HepG2 (cell line): Measurements from ENCODE around the gene UBB. TPM values are rescaled to one million over a fixed set of nuclear protein-coding genes. Genes with fewer than 3 reads are reported as not detected.

Source experiments
- EED ChIP-seq: sonication (generic); formaldehyde crosslinking; IDR thresholded peaks from 2 replicates; pipeline ENCODE4 v1.5.0; 2020; ENCODE audit warnings: mild to moderate bottlenecking, missing genetic modification reagents
- MAFK ChIP-seq, 2 experiments: IDR thresholded peaks in 1 of 2; conservative IDR thresholded peaks in 1 of 2; 2 replicates each; pipeline ENCODE4 v1.6.1; 2011; ENCODE audit warnings: improper control_type of control experiment in 2 of 2, low read length in 2 of 2
- PAX8 ChIP-seq: sonication (generic); formaldehyde crosslinking; IDR thresholded peaks from 2 replicates; pipeline ENCODE4 v1.8.0; 2022; ENCODE audit warnings: mild to moderate bottlenecking, missing genetic modification reagents, borderline replicate concordance
- POGK ChIP-seq: sonication (generic); formaldehyde crosslinking; conservative IDR thresholded peaks from 2 replicates; pipeline ENCODE4 v1.8.0; 2022; ENCODE audit warnings: mild to moderate bottlenecking, moderate library complexity, missing genetic modification reagents
- RCOR2 ChIP-seq: IDR thresholded peaks from 2 replicates; pipeline ENCODE4 v1.6.1; 2016; ENCODE audit warnings: missing biosample characterization, missing genetic modification reagents
- SAFB2 ChIP-seq: sonication (generic); formaldehyde crosslinking; IDR thresholded peaks from 2 replicates; pipeline ENCODE4 v1.5.1; 2020; ENCODE audit warnings: missing genetic modification reagents, low read depth, mild to moderate bottlenecking, borderline replicate concordance
- TBL1XR1 ChIP-seq: fragments of 150-350 bp; IDR thresholded peaks from 2 replicates; pipeline ENCODE4 v1.6.1; 2014; ENCODE audit warnings: borderline replicate concordance, low read length; ENCODE audit not compliant: partially characterized antibody
- TBX2 ChIP-seq: sonication (generic); formaldehyde crosslinking; IDR thresholded peaks from 2 replicates; pipeline ENCODE4 v1.5.0; 2020; ENCODE audit warnings: missing genetic modification reagents, mild to moderate bottlenecking, borderline replicate concordance
- THAP9 ChIP-seq: sonication (generic); formaldehyde crosslinking; IDR thresholded peaks from 2 replicates; pipeline ENCODE4; 2020; ENCODE audit warnings: missing genetic modification reagents, mild to moderate bottlenecking, borderline replicate concordance
- ZBTB26 ChIP-seq: IDR thresholded peaks from 2 replicates; pipeline ENCODE4 v1.6.1; 2016; ENCODE audit warnings: missing compliant biosample characterization, missing genetic modification reagents, borderline replicate concordance
- ZNF292 ChIP-seq: sonication (generic); formaldehyde crosslinking; IDR thresholded peaks from 2 replicates; pipeline ENCODE4 v1.8.1; 2022; ENCODE audit warnings: mild to moderate bottlenecking, low read depth, missing genetic modification reagents, borderline replicate concordance
- ZNF331 ChIP-seq: sonication (generic); formaldehyde crosslinking; IDR thresholded peaks from 2 replicates; pipeline ENCODE4 v1.4.0; 2020; ENCODE audit warnings: missing genetic modification reagents
- ZXDC ChIP-seq: sonication (generic); formaldehyde crosslinking; IDR thresholded peaks from 2 replicates; pipeline ENCODE4 v1.5.0; 2020; ENCODE audit warnings: mild to moderate bottlenecking, missing genetic modification reagents
- polyA plus RNA-seq, 8 experiments: library from polyadenylated mRNA; depleted of rRNA in 3 of 8; stranded (reverse) in 7 of 8; unstranded in 1 of 8; fragments of >200 nt; fragmentation: Illumina TruSeq in 4 of 8; extraction: Trizol in 4 of 8; gene quantifications; 2 replicates each; pipeline versions ENCODE4 v1.2.1 to v1.2.3, GENCODE V29; 2011 to 2016; ENCODE audit warnings: low read depth in 4 of 8, missing spikeins in 1 of 8, mixed read lengths in 1 of 8; ENCODE audit not compliant: insufficient read depth in 1 of 8
- total RNA-seq, 5 experiments: library from RNA; depleted of rRNA; stranded (reverse); fragments of >200 nt; fragmentation: Illumina TruSeq; extraction: Trizol; gene quantifications; 2 replicates each; pipeline ENCODE4 v1.2.3, GENCODE V29; 2016; ENCODE audit warnings: low read depth in 1 of 5
- TF ChIP-seq, protein P1 (sequence below): sonication (generic); formaldehyde crosslinking; IDR thresholded peaks from 2 replicates; pipeline ENCODE4 v1.5.1; 2020; ENCODE audit warnings: mild to moderate bottlenecking, missing genetic modification reagents, moderate library complexity

Gene UBB
- total and polyA plus RNA-seq, 2 of the 13 experiments (the other 11 are each of a cell fraction or from before 2014, with no cell fraction given) = 1,130 to 2,066 TPM

GRCh38 chr17:16428098-16428882 lies 47.4 kb downstream of the UBB start (continued):
- no peak for TF ChIP-seq SAFB2 (CRISPR knock-in tag)
- peak; percentile 61; the same call in 1 of the 2 replicates for TF ChIP-seq POGK (CRISPR knock-in tag)
- TF ChIP-seq, protein P1, sequence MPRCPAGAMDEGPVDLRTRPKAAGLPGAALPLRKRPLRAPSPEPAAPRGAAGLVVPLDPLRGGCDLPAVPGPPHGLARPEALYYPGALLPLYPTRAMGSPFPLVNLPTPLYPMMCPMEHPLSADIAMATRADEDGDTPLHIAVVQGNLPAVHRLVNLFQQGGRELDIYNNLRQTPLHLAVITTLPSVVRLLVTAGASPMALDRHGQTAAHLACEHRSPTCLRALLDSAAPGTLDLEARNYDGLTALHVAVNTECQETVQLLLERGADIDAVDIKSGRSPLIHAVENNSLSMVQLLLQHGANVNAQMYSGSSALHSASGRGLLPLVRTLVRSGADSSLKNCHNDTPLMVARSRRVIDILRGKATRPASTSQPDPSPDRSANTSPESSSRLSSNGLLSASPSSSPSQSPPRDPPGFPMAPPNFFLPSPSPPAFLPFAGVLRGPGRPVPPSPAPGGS (CRISPR knock-in tag) = peak; percentile 23; the same call in 1 of the 2 replicates
- no peak; the same call in 1 of the 2 replicates for TF ChIP-seq TBX2 (CRISPR knock-in tag)
- no peak for TF ChIP-seq ZBTB26
- peak; percentile 62; the same call in 1 of the 2 replicates for TF ChIP-seq ZNF331 (CRISPR knock-in tag)
- TF ChIP-seq EED (CRISPR knock-in tag) = 0 out of 2 replicates have a peak, but pooled peaks have one; percentile 26
- peak; percentile 31; the same call in 1 of the 2 replicates for TF ChIP-seq THAP9 (CRISPR knock-in tag)
- 0 out of 2 replicates have a peak, but pooled peaks have one; percentile 25 for TF ChIP-seq ZNF292 (CRISPR knock-in tag)
- TF ChIP-seq TBL1XR1 = no peak
- TF ChIP-seq ZXDC = peak; percentile 74; the same call in 1 of the 2 replicates
- no peak for TF ChIP-seq PAX8 (CRISPR knock-in tag)
- peak; percentile 54 to 63 for TF ChIP-seq MAFK (conservative IDR thresholded peaks at IDR 0.05 in 1 of 2, IDR thresholded peaks at IDR 0.05 in 1 of 2; ENCODE audit: low read length in 2 of 2)
- TF ChIP-seq RCOR2 (CRISPR knock-in tag) = no peak
